ENCODE data around the gene SIGLEC12. TPM values are rescaled to one million over a fixed set of nuclear protein-coding genes. Genes with fewer than 3 reads are reported as not detected.
A peak's percentile ranks its signal among the peaks of the same experiment; 100 is the strongest.

The SIGLEC12 gene
- total and polyA plus RNA-seq, 9 of the 15 experiments (the other 6 are each of a cell fraction or from before 2014, with no cell fraction given): 0.08 to 1.3 (median 0.54) TPM

DNA sequence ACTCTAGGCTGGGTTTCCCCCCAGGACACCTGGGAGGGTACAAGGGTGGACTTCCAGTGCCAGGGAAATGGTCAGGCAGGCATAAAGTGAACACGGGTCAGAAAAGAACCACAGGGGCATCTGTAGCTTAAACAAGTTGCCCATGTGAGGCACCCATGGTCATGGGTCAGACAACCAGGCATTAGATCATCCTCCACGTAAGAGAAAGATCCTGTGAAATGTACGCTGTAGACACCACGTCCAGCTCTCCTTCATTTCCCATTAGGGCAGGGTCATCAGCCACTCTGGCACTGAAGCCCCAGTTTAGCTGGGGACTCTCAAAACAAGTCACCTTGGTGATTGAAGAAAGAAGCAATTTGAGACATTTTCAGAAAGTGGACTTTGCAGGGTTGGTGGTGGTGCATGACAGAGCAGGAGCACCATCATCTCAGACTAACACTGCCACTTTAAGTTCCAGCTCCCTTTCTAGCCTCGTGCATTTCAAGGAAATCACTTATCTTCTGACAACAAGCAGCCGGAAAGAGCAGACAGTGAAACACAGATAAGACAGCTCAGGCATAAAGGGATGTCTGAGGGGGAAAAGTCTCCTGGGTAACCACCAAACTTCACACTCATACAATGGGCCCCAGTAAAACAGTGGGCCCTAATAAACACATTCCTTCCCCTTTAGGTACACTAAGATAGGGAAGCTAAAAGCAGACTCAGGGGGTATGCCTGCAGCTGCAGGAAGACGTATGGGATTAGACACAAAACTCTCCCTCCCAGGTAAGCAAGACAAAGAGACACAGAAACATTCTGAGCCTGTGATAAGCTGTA, 46.0 kb upstream of the SIGLEC12 start (continued):
- TF ChIP-seq, protein P1, sequence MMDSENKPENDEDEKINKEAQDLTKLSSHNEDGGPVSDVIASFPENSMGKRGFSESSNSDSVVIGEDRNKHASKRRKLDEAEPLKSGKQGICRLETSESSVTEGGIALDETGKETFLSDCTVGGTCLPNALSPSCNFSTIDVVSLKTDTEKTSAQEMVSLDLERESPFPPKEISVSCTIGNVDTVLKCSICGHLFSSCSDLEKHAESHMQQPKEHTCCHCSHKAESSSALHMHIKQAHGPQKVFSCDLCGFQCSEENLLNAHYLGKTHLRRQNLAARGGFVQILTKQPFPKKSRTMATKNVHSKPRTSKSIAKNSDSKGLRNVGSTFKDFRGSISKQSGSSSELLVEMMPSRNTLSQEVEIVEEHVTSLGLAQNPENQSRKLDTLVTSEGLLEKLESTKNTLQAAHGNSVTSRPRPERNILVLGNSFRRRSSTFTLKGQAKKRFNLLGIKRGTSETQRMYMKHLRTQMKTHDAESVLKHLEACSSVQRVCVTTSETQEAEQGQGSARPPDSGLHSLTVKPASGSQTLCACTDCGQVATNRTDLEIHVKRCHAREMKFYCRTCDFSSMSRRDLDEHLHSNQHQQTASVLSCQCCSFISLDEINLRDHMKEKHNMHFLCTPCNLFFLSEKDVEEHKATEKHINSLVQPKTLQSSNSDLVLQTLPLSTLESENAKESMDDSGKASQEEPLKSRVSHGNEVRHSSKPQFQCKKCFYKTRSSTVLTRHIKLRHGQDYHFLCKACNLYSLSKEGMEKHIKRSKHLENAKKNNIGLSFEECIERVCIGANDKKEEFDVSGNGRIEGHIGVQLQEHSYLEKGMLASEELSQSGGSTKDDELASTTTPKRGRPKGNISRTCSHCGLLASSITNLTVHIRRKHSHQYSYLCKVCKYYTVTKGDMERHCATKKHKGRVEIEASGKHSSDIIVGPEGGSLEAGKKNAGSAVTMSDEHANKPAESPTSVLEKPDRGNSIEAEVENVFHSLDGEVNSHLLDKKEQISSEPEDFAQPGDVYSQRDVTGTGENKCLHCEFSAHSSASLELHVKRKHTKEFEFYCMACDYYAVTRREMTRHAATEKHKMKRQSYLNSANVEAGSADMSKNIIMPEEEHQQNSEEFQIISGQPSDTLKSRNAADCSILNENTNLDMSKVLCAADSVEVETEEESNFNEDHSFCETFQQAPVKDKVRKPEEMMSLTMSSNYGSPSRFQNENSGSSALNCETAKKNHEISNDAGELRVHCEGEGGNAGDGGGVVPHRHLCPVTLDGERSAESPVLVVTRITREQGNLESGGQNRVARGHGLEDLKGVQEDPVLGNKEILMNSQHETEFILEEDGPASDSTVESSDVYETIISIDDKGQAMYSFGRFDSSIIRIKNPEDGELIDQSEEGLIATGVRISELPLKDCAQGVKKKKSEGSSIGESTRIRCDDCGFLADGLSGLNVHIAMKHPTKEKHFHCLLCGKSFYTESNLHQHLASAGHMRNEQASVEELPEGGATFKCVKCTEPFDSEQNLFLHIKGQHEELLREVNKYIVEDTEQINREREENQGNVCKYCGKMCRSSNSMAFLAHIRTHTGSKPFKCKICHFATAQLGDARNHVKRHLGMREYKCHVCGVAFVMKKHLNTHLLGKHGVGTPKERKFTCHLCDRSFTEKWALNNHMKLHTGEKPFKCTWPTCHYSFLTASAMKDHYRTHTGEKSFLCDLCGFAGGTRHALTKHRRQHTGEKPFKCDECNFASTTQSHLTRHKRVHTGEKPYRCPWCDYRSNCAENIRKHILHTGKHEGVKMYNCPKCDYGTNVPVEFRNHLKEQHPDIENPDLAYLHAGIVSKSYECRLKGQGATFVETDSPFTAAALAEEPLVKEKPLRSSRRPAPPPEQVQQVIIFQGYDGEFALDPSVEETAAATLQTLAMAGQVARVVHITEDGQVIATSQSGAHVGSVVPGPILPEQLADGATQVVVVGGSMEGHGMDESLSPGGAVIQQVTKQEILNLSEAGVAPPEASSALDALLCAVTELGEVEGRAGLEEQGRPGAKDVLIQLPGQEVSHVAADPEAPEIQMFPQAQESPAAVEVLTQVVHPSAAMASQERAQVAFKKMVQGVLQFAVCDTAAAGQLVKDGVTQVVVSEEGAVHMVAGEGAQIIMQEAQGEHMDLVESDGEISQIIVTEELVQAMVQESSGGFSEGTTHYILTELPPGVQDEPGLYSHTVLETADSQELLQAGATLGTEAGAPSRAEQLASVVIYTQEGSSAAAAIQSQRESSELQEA (IDR thresholded peaks at IDR 0.05; ENCODE audit: low read depth): no peak
- TF ChIP-seq PHF20 (IDR thresholded peaks at IDR 0.05; ENCODE audit: partially characterized antibody): no peak
- TF ChIP-seq, protein P2, sequence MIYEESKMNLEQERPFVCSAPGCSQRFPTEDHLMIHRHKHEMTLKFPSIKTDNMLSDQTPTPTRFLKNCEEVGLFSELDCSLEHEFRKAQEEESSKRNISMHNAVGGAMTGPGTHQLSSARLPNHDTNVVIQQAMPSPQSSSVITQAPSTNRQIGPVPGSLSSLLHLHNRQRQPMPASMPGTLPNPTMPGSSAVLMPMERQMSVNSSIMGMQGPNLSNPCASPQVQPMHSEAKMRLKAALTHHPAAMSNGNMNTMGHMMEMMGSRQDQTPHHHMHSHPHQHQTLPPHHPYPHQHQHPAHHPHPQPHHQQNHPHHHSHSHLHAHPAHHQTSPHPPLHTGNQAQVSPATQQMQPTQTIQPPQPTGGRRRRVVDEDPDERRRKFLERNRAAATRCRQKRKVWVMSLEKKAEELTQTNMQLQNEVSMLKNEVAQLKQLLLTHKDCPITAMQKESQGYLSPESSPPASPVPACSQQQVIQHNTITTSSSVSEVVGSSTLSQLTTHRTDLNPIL (CRISPR knock-in tag; IDR thresholded peaks at IDR 0.05): no peak
- peak; percentile 98 for TF ChIP-seq SMARCA4 (IDR thresholded peaks at IDR 0.05)
- no peak; the same call in 1 of the 2 replicates for TF ChIP-seq KLF6 (CRISPR knock-in tag; IDR thresholded peaks at IDR 0.05; ENCODE audit: borderline replicate concordance)
- no peak for TF ChIP-seq ZZZ3 (IDR thresholded peaks at IDR 0.05)
- TF ChIP-seq RUNX1 (IDR thresholded peaks at IDR 0.05; ENCODE audit: low read depth): peak; percentile 93; the same call in 1 of the 2 replicates
- TF ChIP-seq HNRNPH1 (optimal IDR thresholded peaks at IDR 0.05; ENCODE audit: low read depth, low read length): no peak
- no peak for TF ChIP-seq SREBF2 (CRISPR knock-in tag; IDR thresholded peaks at IDR 0.05)
- no peak for TF ChIP-seq NFATC3 (IDR thresholded peaks at IDR 0.05)
- TF ChIP-seq SRSF7 (optimal IDR thresholded peaks at IDR 0.05; ENCODE audit: low read depth, low read length): no peak
- TF ChIP-seq, protein P3, sequence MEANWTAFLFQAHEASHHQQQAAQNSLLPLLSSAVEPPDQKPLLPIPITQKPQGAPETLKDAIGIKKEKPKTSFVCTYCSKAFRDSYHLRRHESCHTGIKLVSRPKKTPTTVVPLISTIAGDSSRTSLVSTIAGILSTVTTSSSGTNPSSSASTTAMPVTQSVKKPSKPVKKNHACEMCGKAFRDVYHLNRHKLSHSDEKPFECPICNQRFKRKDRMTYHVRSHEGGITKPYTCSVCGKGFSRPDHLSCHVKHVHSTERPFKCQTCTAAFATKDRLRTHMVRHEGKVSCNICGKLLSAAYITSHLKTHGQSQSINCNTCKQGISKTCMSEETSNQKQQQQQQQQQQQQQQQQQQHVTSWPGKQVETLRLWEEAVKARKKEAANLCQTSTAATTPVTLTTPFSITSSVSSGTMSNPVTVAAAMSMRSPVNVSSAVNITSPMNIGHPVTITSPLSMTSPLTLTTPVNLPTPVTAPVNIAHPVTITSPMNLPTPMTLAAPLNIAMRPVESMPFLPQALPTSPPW (CRISPR knock-in tag; IDR thresholded peaks at IDR 0.05): peak; percentile 65; the same call in 1 of the 2 replicates
- TF ChIP-seq NEUROD1 (IDR thresholded peaks at IDR 0.05; ENCODE audit: borderline replicate concordance, low read depth, low read length, partially characterized antibody): peak; percentile 95
- TF ChIP-seq NCOA4 (IDR thresholded peaks at IDR 0.05; ENCODE audit: partially characterized antibody): no peak
- no peak for TF ChIP-seq MAFK (IDR thresholded peaks at IDR 0.05; ENCODE audit: low read length)
- no peak; the same call in 1 of the 2 replicates for TF ChIP-seq ZNF197 (CRISPR knock-in tag; IDR thresholded peaks at IDR 0.05; ENCODE audit: low read depth)
- TF ChIP-seq POLR3G (IDR thresholded peaks at IDR 0.05; ENCODE audit: extremely low read depth, insufficient read length, insufficient replicate concordance): no peak
- TF ChIP-seq SMC3 (conservative IDR thresholded peaks at IDR 0.05; ENCODE audit: insufficient read depth, low read depth, low read length): no peak

Data from K562 (cell line).